Measurements from ENCODE around the gene NAA25. TPM values are rescaled to one million over a fixed set of nuclear protein-coding genes. Genes with fewer than 3 reads are reported as not detected.

Gene NAA25
- total and polyA plus RNA-seq, 2 of the 4 experiments (the other 2 are of a cell fraction) = 10.3 to 25.5 TPM

DNA sequence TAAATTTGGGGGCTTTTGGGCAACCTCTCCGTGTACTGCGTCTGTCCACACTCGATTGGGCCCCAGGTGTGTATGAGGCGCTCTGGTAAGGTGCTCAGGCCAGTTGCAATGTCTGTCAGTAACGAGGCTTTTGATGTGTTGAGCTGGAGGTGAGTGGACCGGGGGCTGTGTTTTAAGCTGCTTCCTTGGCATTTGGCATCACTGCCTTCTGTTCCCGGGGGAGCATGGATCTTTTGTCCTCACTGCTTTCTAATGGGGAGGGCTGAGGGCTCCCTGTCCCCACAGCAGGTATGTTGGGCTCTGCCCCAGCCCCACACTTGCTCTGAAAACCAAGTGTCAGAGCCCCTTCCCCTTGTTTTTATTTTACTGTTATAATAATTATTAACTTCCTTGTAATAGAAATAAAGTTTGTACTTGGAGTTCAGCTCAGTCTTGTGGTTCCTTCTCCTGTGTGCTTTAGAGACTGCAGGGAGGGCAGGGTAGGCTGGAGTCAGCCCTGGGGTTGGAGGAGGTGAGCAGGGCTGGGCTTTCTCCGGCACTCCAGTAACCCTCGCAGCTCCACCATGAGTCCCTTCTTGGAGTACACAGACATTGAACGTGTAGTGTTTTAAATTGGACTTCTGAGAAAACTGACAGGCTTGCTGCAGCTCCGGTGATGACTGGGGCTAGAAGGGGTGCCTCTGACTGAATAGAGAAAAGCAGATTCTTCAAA lies 44.8 kb upstream of the NAA25 start:
- Histone ChIP-seq H3K4me2 (ENCODE audit: low read depth, low read length) (no peak overlapping the region), H3K18ac (ENCODE audit: low read depth, low read length) (no peak overlapping the region), H2AFZ (replicated peaks; ENCODE audit: low read length, poor library complexity) (no peak overlapping the region), H4K5ac (ENCODE audit: low read depth, low read length) (no peak overlapping the region), H3K27ac (ENCODE audit: insufficient read depth, low read length) (no peak overlapping the region), H3K9me3 (ENCODE audit: control insufficient read depth, insufficient read depth, low read length) (peaks cover 2% of the 10 kb centered on the region), H3K14ac (replicated peaks; ENCODE audit: low read depth, low read length) (no peak overlapping the region), H3K56ac (ENCODE audit: extremely low read depth, insufficient read depth, low read length) (no peak overlapping the region), H4K8ac (ENCODE audit: low read depth in 2 of 2, low read length in 2 of 2) (no peak overlapping the region), H3K23ac (ENCODE audit: low read depth, low read length) (no peak overlapping the region), H3K9me1 (ENCODE audit: insufficient read depth, low read length) (peaks cover 3% of the 10 kb centered on the region; the same call in 1 of the 2 replicates), H3K79me1 (ENCODE audit: low read depth in 1 of 2, low read length in 2 of 2) (peaks cover 4 to 9% of the 10 kb centered on the region in 2 experiments; a peak in 3 of 4 replicates), H4K91ac (ENCODE audit: insufficient read depth, low read depth, low read length) (no peak overlapping the region), H3K27me3 (ENCODE audit: control insufficient read depth, insufficient read depth, low read length) (no peaks in the 10 kb centered on the region), H2BK120ac (ENCODE audit: low read depth, low read length) (no peak overlapping the region), H2AK5ac (ENCODE audit: low read depth, low read length) (no peak overlapping the region), H3K4me3 (ENCODE audit: insufficient read depth, low read depth, low read length) (no peak overlapping the region), H3K4ac (ENCODE audit: low read depth, low read length) (no peak overlapping the region), H2BK5ac (ENCODE audit: low read depth, low read length, poor library complexity, severe bottlenecking) (no peak overlapping the region), H3K9ac (ENCODE audit: low read depth, low read length) (no peak overlapping the region), H4K20me1 (ENCODE audit: insufficient read depth, low read length) (peaks cover 3% of the 10 kb centered on the region; the same call in 1 of the 2 replicates), H2AK9ac (replicated peaks; ENCODE audit: low read depth, low read length, poor library complexity) (no peak overlapping the region), H3K4me1 (ENCODE audit: control insufficient read depth, insufficient read depth, low read length) (no peaks in the 10 kb centered on the region), H2BK20ac (ENCODE audit: low read depth, low read length) (no peak overlapping the region), H3K36me3 (ENCODE audit: control insufficient read depth, insufficient read depth, low read length) (peaks cover 54% of the 10 kb centered on the region), H2BK15ac (ENCODE audit: low read depth, low read length) (no peak overlapping the region)
- dilution Hi-C loops (cut with HindIII; ENCODE audit: low sequenced_read_pairs, unreplicated experiment) = no loop called here
- TF ChIP-seq RFX5 (IDR thresholded peaks at IDR 0.05; ENCODE audit: low read depth, low read length) = no peak
- no peak for TF ChIP-seq MAFK (IDR thresholded peaks at IDR 0.05; ENCODE audit: low read depth, low read length)
- TF ChIP-seq CEBPB (IDR thresholded peaks at IDR 0.05; ENCODE audit: low read depth, low read length) = no peak
- TF ChIP-seq ELK1 (IDR thresholded peaks at IDR 0.05; ENCODE audit: borderline replicate concordance, low read depth, low read length) = no peak
- TF ChIP-seq USF2 (IDR thresholded peaks at IDR 0.05; ENCODE audit: low read depth, low read length) = no peak
- no peak for TF ChIP-seq MXI1 (IDR thresholded peaks at IDR 0.05; ENCODE audit: borderline replicate concordance, low read depth, low read length)
- no peak for TF ChIP-seq POLR2A (IDR thresholded peaks at IDR 0.05; ENCODE audit: low read depth, low read length)
- TF ChIP-seq NFE2L2 (IDR thresholded peaks at IDR 0.05; ENCODE audit: low read depth, low read length) = no peak
- no peak for TF ChIP-seq CHD1 (IDR thresholded peaks at IDR 0.05; ENCODE audit: low read depth, low read length)
- TF ChIP-seq MAZ (IDR thresholded peaks at IDR 0.05; ENCODE audit: borderline replicate concordance, low read depth, low read length) = no peak
- no peak for TF ChIP-seq SMC3 (IDR thresholded peaks at IDR 0.05; ENCODE audit: low read depth, low read length)
- no peak for TF ChIP-seq BHLHE40 (IDR thresholded peaks at IDR 0.05; ENCODE audit: low read depth, low read length)
- no peak for TF ChIP-seq CTCF (conservative IDR thresholded peaks at IDR 0.05; ENCODE audit: low read depth, low read length)
- TF ChIP-seq RAD21 (IDR thresholded peaks at IDR 0.05; ENCODE audit: low read length) = no peak
- intact Hi-C loops (cut with micrococcal nuclease) = no loop called here
- no TSS peak for BruUV-seq (replicated peaks)
- no peak for DNase-seq
- ATAC-seq (ENCODE audit: low read depth) = peak; percentile 32; the same call in 1 of the 2 replicates
- 67% methylated on average over 1 of the region's 11 CpGs; no CpG with 5 or more reads in 1 of the 2 experiments for WGBS, 2 experiments (ENCODE audit: extremely low coverage in 2 of 2, insufficient read length in 1 of 2)
- in situ Hi-C loops (cut with MboI; ENCODE audit: low sequenced_read_pairs) = no loop called here
- POLR2A ChIA-PET (ENCODE audit: unreplicated experiment) = no interaction called here
- CTCF ChIA-PET = no interaction called here

Data from IMR-90 (cell line).